ENCODE data around the gene PLVAP. TPM values are rescaled to one million over a fixed set of nuclear protein-coding genes. Genes with fewer than 3 reads are reported as not detected.

The PLVAP gene
- total RNA-seq, 1 experiment from 2014 or later, result not detected

DNA sequence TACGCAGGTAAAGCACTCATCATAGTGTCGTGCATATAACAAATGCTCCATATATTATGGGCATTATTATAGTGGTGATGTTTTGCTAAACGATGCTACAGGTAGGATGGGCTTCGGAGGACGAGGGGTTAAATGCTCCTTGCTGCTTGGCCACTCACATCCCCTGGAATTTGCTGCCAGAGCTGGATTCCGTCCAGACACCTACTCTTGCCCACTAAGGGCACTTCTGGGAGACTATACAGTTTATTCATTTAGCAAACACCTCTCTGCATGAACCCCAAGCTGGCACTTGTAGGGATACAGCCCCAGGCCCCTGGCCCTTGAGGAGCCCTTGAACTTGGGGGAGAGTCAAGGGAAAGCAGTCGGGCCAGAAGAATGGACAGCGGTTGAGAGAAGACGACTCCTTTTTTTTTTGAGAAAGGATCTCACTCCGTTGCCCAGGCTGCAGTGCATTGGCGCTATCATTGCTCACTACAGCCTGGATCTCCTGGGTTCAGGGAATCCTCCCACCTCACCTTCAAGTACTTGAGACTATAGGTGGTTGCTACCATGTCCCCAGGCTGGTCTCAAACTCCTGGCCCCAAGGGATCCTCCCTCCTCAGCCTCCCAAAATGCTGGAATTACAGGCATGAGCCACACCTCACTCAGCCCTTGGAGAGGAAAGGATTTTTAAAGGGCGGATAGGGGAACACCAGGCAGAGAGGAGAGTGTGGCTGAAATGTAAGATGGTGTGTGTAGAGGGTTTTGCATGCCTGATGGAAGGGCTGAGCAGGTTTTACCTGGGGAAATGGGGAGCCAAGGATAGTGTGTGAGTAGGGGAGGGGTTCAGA is 72.5 kb downstream of the PLVAP start:
- no peak for DNase-seq
- peaks cover 13% of the 10 kb centered on the region; the same call in 1 of the 2 replicates for H3K4me1 ChIP-seq
- no peak overlapping the region for H3K27ac ChIP-seq

DNA sequence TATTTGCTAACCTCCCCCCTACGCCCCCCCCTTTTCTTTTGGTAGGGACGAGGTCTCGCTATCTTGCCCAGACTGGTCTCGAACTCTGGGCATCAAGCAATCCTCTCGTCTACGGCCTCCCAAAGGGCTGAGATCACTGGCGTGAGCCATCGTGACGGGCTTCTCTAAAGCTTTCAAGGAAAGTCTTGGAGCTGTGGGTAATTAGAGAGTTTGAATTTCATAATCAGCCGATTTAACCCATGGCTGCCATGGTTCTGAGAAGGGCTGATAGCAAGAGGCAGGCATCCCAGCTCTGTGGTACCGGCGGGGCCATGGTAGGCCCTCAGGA is 73.2 kb downstream of the PLVAP start:
- Histone ChIP-seq H3K4me3 (peak overlapping the region; percentile 83), H3K27me3 (no peaks in the 10 kb centered on the region), H3K9me3 (replicated peaks) (no peaks in the 10 kb centered on the region), H3K27ac (peak overlapping the region; percentile 83), H3K36me3 (no peaks in the 10 kb centered on the region; the same call in 1 of the 2 replicates), H3K4me1 (peaks cover 13% of the 10 kb centered on the region; the same call in 1 of the 2 replicates)
- DNase-seq, result no peak

More for the DNA sequence above, 72.5 kb downstream of the PLVAP start:
- H3K36me3 ChIP-seq, result no peaks in the 10 kb centered on the region
- no peaks in the 10 kb centered on the region for H3K27me3 ChIP-seq
- H3K9me3 ChIP-seq (replicated peaks), result no peaks in the 10 kb centered on the region
- H3K4me3 ChIP-seq, result no peak overlapping the region

DNA sequence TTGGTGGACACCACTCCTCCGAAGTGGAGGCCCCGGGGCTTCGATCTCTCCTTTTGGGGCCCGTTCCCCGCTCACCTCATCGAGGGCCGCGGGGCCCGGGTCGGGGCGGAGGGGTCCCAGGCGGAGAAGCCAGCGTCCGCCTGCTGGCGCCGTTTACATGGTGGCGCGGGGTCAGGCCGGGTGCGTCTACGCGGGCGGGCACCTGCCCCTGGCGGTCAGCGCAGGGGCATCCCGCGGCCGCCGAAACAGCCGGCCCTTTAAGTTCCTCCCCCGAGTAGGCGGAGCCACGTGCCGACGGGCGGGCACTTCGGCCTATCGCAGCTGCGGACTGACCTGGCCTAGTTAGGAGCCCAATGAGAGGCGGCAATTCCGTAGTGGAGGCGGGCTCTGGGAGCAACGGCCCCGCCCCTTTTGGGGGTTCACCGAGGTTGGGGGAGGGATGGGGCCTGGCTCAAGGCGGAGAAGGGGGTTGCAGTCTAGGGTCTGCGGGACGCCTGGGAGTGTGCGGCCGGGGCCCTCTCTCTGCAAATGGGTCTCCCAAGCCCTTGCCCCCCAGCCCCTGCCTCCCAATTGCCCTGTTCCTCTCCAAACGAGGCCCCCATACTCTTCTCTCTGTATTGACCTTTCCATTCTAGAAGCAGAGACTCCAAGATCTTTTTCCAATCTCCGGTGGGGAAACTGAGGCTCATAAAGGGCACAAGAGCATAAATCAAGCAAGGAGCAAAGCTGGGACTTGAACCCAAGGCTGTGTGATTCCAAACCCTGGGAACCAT is 73.8 kb downstream of the PLVAP start, which contains the start of gene ABHD8:
Gene ABHD8, minus strand, starts transcription at position 259 of the 773 bp plus-strand sequence. CDS start 1,809 bp downstream, outside the sequence.
- 0 out of 2 replicates have a peak, but pooled peaks cover under 1% of the 10 kb centered on the region for H3K9me3 ChIP-seq (replicated peaks)
- no peaks in the 10 kb centered on the region for H3K27me3 ChIP-seq
- H3K4me3 ChIP-seq, result peak within 1 kb of the TSS; percentile 83
- peaks cover 1% of the 10 kb centered on the region for H3K36me3 ChIP-seq
- H3K27ac ChIP-seq, result peak within 1 kb of the TSS; percentile 83
- DNase-seq, result peak; percentile 99
- peaks cover 13% of the 10 kb centered on the region; the same call in 1 of the 2 replicates for H3K4me1 ChIP-seq

DNA sequence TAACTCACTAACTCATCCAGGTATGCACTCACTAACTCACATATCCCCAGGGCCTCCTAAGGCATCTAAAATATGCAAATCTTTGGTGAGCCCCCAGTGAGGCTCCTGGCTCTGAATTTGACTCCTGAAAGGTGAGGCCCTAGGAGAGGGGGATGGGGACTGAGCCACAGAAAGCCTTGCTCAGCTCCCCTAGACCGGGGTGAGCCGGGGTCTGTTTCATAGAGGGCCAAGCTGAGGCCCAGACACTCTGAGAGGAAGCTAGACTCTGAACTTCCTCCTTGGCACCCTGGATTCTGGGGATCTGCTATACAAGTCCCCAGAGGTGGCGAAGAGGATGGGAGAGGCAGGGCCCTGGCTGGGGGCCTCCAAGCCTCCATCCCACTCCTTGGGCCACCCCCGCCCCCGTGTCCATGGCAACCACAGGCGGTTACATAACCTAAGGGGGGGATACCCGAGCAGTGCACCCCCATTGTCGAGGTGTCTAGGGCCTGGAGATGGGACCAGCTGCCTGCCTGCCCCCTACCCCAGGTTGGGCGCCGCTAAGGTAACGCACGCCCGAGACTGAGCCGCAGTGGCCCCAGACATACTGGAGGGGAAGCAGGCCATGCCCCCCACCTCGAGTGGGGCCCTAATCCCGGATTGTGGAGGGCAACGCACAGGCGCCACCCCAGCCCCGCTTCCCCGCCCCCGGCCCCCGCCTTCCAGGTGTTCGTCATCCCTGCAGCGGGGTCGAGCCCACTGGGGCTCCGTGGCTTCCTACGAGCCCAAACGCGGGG is 74.6 kb downstream of the PLVAP start:
- Histone ChIP-seq H3K27ac (peak overlapping the region; percentile 83), H3K27me3 (no peaks in the 10 kb centered on the region)
- DNase-seq, result peak; percentile 41

More for the DNA sequence above, 74.6 kb downstream of the PLVAP start:
- Histone ChIP-seq H3K9me3 (replicated peaks) (peaks cover 4% of the 10 kb centered on the region; the same call in 1 of the 2 replicates), H3K36me3 (peaks cover 8% of the 10 kb centered on the region), H3K4me3 (peak overlapping the region; percentile 83), H3K4me1 (peaks cover 13% of the 10 kb centered on the region; the same call in 1 of the 2 replicates)

Other genes with a start within 250 kb of the PLVAP start
- gene USE1, start 162.0 kb downstream of the PLVAP start, total RNA-seq (2014; rRNA removed; shearing (Covaris generic)), result 9.9 and 11.0 TPM in 2 replicates
- 5.1 and 5.3 TPM in 2 replicates for gene OCEL1, start 151.1 kb downstream of the PLVAP start, total RNA-seq (2014; rRNA removed; shearing (Covaris generic))
- 41.0 and 42.0 TPM in 2 replicates for gene NR2F6, start 131.4 kb downstream of the PLVAP start, total RNA-seq (2014; rRNA removed; shearing (Covaris generic))
- gene USHBP1, start 112.6 kb downstream of the PLVAP start, total RNA-seq (2014; rRNA removed; shearing (Covaris generic)), result 0.04 TPM in 1 of 2 replicates, not detected in the other
- gene BABAM1, start 109.9 kb downstream of the PLVAP start, total RNA-seq (2014; rRNA removed; shearing (Covaris generic)), result 96.0 and 98.5 TPM in 2 replicates
- 0.49 and 0.66 TPM in 2 replicates for gene ANKLE1, start 95.4 kb downstream of the PLVAP start, total RNA-seq (2014; rRNA removed; shearing (Covaris generic))
- gene ABHD8, start 73.9 kb downstream of the PLVAP start, total RNA-seq (2014; rRNA removed; shearing (Covaris generic)), result 26.4 and 27.2 TPM in 2 replicates
- 68.5 and 69.0 TPM in 2 replicates for gene MRPL34, start 71.5 kb downstream of the PLVAP start, total RNA-seq (2014; rRNA removed; shearing (Covaris generic))
- 34.2 and 37.5 TPM in 2 replicates for gene DDA1, start 67.8 kb downstream of the PLVAP start, total RNA-seq (2014; rRNA removed; shearing (Covaris generic))
- gene ANO8, start 42.5 kb downstream of the PLVAP start, total RNA-seq (2014; rRNA removed; shearing (Covaris generic)), result 2.7 and 3.0 TPM in 2 replicates
- gene GTPBP3, start 39.8 kb downstream of the PLVAP start, total RNA-seq (2014; rRNA removed; shearing (Covaris generic)), result 27.6 and 31.2 TPM in 2 replicates
- gene CCDC194, start 16.9 kb upstream of the PLVAP start, total RNA-seq (2014; rRNA removed; shearing (Covaris generic)), result not detected in 2 replicates
- 19.9 and 20.6 TPM in 2 replicates for gene BST2, start 28.3 kb upstream of the PLVAP start, total RNA-seq (2014; rRNA removed; shearing (Covaris generic))
- gene MVB12A, start 42.7 kb upstream of the PLVAP start, total RNA-seq (2014; rRNA removed; shearing (Covaris generic)), result 34.4 and 41.2 TPM in 2 replicates
- gene TMEM221, start 71.3 kb upstream of the PLVAP start, total RNA-seq (2014; rRNA removed; shearing (Covaris generic)), result 0.10 TPM in 1 of 2 replicates, not detected in the other
- gene NXNL1, start 83.6 kb upstream of the PLVAP start, total RNA-seq (2014; rRNA removed; shearing (Covaris generic)), result not detected in 2 replicates
- gene SLC27A1, start 93.2 kb upstream of the PLVAP start, total RNA-seq (2014; rRNA removed; shearing (Covaris generic)), result 5.9 and 7.4 TPM in 2 replicates
- gene PGLS, start 134.3 kb upstream of the PLVAP start, total RNA-seq (2014; rRNA removed; shearing (Covaris generic)), result 32.9 and 33.3 TPM in 2 replicates
- gene COLGALT1, start 178.3 kb upstream of the PLVAP start, total RNA-seq (2014; rRNA removed; shearing (Covaris generic)), result 115 and 117 TPM in 2 replicates

All from SJCRH30 (cell line).